Loucy (cell line): Measurements from ENCODE around the gene PROM2.

Experiments
- H2AFZ ChIP-seq: fragments of 200-600 bp; sonication (generic); 2 replicates; pipeline ENCODE4 v1.6.0; 2016; ENCODE audit warnings: antibody characterized with exemption, mild to moderate bottlenecking, low read length, moderate library complexity
- H3F3A ChIP-seq: fragments of 200-600 bp; 2 replicates; pipeline ENCODE4 v1.6.0; 2016; ENCODE audit warnings: antibody characterized with exemption, low read depth, mild to moderate bottlenecking
- H3K27me3 ChIP-seq: fragments of 200-600 bp; sonication (generic); 2 replicates; pipeline ENCODE4 v1.6.1; 2014; ENCODE audit warnings: low read length, mild to moderate bottlenecking; ENCODE audit not compliant: insufficient read depth, poor library complexity, severe bottlenecking
- H3K36me3 ChIP-seq: fragments of 200-600 bp; sonication (generic); 2 replicates; pipeline ENCODE4 v1.6.1; 2016; ENCODE audit warnings: low read length; ENCODE audit not compliant: insufficient read depth
- H3K4me1 ChIP-seq: fragments of 200-600 bp; sonication (generic); 2 replicates; pipeline ENCODE4 v1.5.1; 2014; ENCODE audit warnings: low read length, mild to moderate bottlenecking; ENCODE audit not compliant: insufficient read depth, poor library complexity, severe bottlenecking
- H3K4me2 ChIP-seq: fragments of 200-600 bp; sonication (generic); 2 replicates; pipeline ENCODE4 v1.6.0; 2014; ENCODE audit warnings: antibody characterized with exemption, low read length, low read depth, mild to moderate bottlenecking; ENCODE audit not compliant: poor library complexity, severe bottlenecking
- H3K4me3 ChIP-seq: fragments of 200-600 bp; sonication (generic); 2 replicates; pipeline ENCODE4 v1.5.1; 2014; ENCODE audit warnings: low read length, mild to moderate bottlenecking, mixed read lengths; ENCODE audit not compliant: poor library complexity, severe bottlenecking
- H3K79me2 ChIP-seq: fragments of 200-600 bp; sonication (generic); 2 replicates; pipeline ENCODE4 v1.6.1; 2014; ENCODE audit warnings: low read length; ENCODE audit not compliant: insufficient read depth
- H3K9ac ChIP-seq: fragments of 200-600 bp; sonication (generic); 2 replicates; pipeline ENCODE4 v1.6.0; 2014; ENCODE audit warnings: mild to moderate bottlenecking, low read depth, low read length, moderate library complexity; ENCODE audit not compliant: poor library complexity, severe bottlenecking
- H3K9me2 ChIP-seq: fragments of 200-600 bp; sonication (generic); replicated peaks from 2 replicates; pipeline ENCODE4 v1.6.1; 2016; ENCODE audit warnings: low read depth, low read length, mixed read lengths
- H3K9me3 ChIP-seq: fragments of 200-600 bp; sonication (generic); 2 replicates; pipeline ENCODE4 v1.6.1; 2014; ENCODE audit warnings: mild to moderate bottlenecking, antibody characterized with exemption, low read length, low read depth; ENCODE audit not compliant: insufficient read depth
- H4K20me1 ChIP-seq: fragments of 200-600 bp; sonication (generic); 2 replicates; pipeline ENCODE4 v1.6.0; 2014; ENCODE audit warnings: antibody characterized with exemption, low read length, mild to moderate bottlenecking; ENCODE audit not compliant: insufficient read depth, poor library complexity, severe bottlenecking
- EZH2phosphoT487 ChIP-seq: fragments of 200-600 bp; IDR thresholded peaks from 2 replicates; pipeline ENCODE4 v1.6.1; 2018; ENCODE audit warnings: antibody characterized with exemption, mild to moderate bottlenecking, moderate library complexity, borderline replicate concordance
- TF ChIP-seq, protein P1 (sequence below): fragments of 200-600 bp; sonication (generic); conservative IDR thresholded peaks from 2 replicates; pipeline ENCODE4 v1.5.1; 2014; ENCODE audit warnings: mild to moderate bottlenecking, antibody characterized with exemption, low read length

The PROM2 gene

DNA sequence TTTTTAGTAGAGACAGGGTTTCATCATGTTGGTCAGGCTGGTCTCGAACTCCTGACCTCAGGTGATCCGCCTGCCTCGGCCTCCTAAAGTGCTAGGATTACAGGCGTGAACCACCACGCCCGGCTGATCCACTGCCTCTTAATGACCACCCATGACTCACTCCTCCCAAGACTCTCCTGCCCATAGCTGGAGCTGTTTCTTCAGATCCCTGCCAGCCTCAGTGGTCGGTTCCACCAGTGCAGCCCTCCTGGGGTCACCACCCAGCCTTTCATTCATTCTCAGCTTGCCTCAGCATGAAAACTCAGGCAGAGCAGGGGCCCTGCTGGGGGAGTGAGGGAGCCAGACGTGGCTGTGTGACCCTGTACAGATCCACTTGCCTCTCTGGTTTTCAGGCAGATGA is 35.4 kb downstream of the PROM2 start:
- H3K9ac ChIP-seq = no peak overlapping the region
- H3K4me1 ChIP-seq = no peaks in the 10 kb centered on the region
- H3K9me2 ChIP-seq = no peaks in the 10 kb centered on the region
- H3K79me2 ChIP-seq = no peaks in the 10 kb centered on the region
- no peaks in the 10 kb centered on the region for H3K27me3 ChIP-seq
- no peak overlapping the region for H3K4me3 ChIP-seq
- TF ChIP-seq EZH2phosphoT487 = no peak
- TF ChIP-seq, protein P1, sequence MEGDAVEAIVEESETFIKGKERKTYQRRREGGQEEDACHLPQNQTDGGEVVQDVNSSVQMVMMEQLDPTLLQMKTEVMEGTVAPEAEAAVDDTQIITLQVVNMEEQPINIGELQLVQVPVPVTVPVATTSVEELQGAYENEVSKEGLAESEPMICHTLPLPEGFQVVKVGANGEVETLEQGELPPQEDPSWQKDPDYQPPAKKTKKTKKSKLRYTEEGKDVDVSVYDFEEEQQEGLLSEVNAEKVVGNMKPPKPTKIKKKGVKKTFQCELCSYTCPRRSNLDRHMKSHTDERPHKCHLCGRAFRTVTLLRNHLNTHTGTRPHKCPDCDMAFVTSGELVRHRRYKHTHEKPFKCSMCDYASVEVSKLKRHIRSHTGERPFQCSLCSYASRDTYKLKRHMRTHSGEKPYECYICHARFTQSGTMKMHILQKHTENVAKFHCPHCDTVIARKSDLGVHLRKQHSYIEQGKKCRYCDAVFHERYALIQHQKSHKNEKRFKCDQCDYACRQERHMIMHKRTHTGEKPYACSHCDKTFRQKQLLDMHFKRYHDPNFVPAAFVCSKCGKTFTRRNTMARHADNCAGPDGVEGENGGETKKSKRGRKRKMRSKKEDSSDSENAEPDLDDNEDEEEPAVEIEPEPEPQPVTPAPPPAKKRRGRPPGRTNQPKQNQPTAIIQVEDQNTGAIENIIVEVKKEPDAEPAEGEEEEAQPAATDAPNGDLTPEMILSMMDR = no peak
- no peaks in the 10 kb centered on the region for H3K9me3 ChIP-seq
- H3F3A ChIP-seq = no peaks in the 10 kb centered on the region
- no peak overlapping the region for H3K4me2 ChIP-seq
- no peaks in the 10 kb centered on the region for H4K20me1 ChIP-seq
- H3K36me3 ChIP-seq = no peaks in the 10 kb centered on the region
- H2AFZ ChIP-seq = no peak overlapping the region

DNA sequence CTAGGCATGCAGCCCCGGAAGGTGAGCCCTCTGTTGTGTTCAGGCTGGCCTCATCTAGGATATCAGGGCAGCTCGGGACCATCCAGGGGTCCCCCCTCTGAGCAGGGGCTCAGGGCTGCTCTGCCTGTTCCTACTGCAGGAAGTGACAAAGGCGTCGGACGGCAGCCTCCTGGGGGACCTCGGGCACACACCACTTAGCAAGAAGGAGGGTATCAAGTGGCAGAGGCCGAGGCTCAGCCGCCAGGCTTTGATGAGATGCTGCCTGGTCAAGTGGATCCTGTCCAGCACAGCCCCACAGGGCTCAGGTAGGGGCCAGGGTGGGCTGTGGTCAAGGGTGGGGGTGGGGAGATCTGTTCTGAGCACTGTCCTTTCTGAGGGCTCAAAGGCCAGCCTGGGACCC is 36.0 kb downstream of the PROM2 start:
- no peak overlapping the region for H3K4me2 ChIP-seq
- TF ChIP-seq, protein P1 = no peak
- TF ChIP-seq EZH2phosphoT487 = no peak
- no peaks in the 10 kb centered on the region for H3K9me2 ChIP-seq
- H4K20me1 ChIP-seq = no peaks in the 10 kb centered on the region
- H3K4me3 ChIP-seq = no peak overlapping the region
- no peaks in the 10 kb centered on the region for H3K27me3 ChIP-seq
- H3K9ac ChIP-seq = no peak overlapping the region
- H3K4me1 ChIP-seq = no peaks in the 10 kb centered on the region
- H3K79me2 ChIP-seq = no peaks in the 10 kb centered on the region
- no peaks in the 10 kb centered on the region for H3K36me3 ChIP-seq
- H3F3A ChIP-seq = no peaks in the 10 kb centered on the region
- H3K9me3 ChIP-seq = no peaks in the 10 kb centered on the region
- no peak overlapping the region for H2AFZ ChIP-seq

DNA sequence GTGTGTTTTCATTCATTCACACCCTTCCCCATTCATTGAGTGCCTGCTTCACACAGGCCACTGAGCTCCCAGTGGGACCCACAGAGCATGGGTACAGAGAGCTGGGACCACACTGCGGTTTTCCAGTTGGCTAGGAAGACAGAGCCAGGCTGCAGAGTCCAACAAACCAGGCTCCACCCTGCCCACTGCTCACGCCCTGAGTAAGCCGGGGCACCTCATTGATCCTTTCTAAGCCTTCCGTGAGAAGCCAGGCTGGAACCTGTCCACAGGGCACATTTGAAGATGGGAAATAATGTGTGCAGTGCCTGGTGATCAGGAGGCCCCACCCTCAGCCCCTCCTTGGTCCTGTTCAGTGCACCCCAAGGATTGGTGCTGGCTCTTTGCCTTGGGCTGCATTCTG is 36.4 kb downstream of the PROM2 start:
- Histone ChIP-seq H3K4me2 (no peak overlapping the region), H3K27me3 (no peaks in the 10 kb centered on the region), H3K79me2 (no peaks in the 10 kb centered on the region), H3K9ac (no peak overlapping the region), H3K4me3 (no peak overlapping the region), H3K4me1 (no peaks in the 10 kb centered on the region), H3K9me3 (no peaks in the 10 kb centered on the region), H4K20me1 (no peaks in the 10 kb centered on the region), H3K36me3 (no peaks in the 10 kb centered on the region), H2AFZ (no peak overlapping the region), H3K9me2 (no peaks in the 10 kb centered on the region), H3F3A (no peaks in the 10 kb centered on the region)
- TF ChIP-seq, protein P1 = no peak
- TF ChIP-seq EZH2phosphoT487 = no peak
